AG09309 (cell line): ENCODE measurements around the gene LRPAP1.

Source experiments
- DNase-seq: peaks from one replicate; pipeline ENCODE4 v3.0.0-alpha.2; 2010; ENCODE audit warnings: low read depth
- H3K4me3 ChIP-seq: 2 replicates; pipeline ENCODE4 v1.5.1; 2011; ENCODE audit warnings: mild to moderate bottlenecking, low read depth, low read length, moderate library complexity; ENCODE audit not compliant: control insufficient read depth
- CTCF ChIP-seq: IDR thresholded peaks from 2 replicates; pipeline ENCODE4 v1.5.1; 2011; ENCODE audit warnings: mild to moderate bottlenecking, low read depth, low read length, inconsistent platforms; ENCODE audit not compliant: insufficient read depth, control insufficient read depth; ENCODE audit errors: missing control alignments

LRPAP1 gene

GRCh38 chr4:3520276-3520675 is 11.9 kb downstream of the LRPAP1 start:
- no peak for TF ChIP-seq CTCF
- DNase-seq, result no peak
- H3K4me3 ChIP-seq, result no peak overlapping the region

- no peak for DNase-seq
- no peak for TF ChIP-seq CTCF
- no peak overlapping the region for H3K4me3 ChIP-seq
Observed at GRCh38 chr4:3519468-3520264, 12.6 kb downstream of the LRPAP1 start.

GRCh38 chr4:3518941-3519340 is 13.3 kb downstream of the LRPAP1 start:
- H3K4me3 ChIP-seq, result no peak overlapping the region
- TF ChIP-seq CTCF, result no peak
- DNase-seq, result no peak

GRCh38 chr4:3518511-3518880 is 13.7 kb downstream of the LRPAP1 start:
- DNase-seq, result no peak
- TF ChIP-seq CTCF, result no peak
- H3K4me3 ChIP-seq, result no peak overlapping the region

- H3K4me3 ChIP-seq, result no peak overlapping the region
- no peak for DNase-seq
- TF ChIP-seq CTCF, result no peak
Observed at GRCh38 chr4:3517731-3518510, 14.3 kb downstream of the LRPAP1 start.

GRCh38 chr4:3516836-3517730 is 15.1 kb downstream of the LRPAP1 start:
- TF ChIP-seq CTCF, result no peak
- DNase-seq, result no peak

More at GRCh38 chr4:3516836-3517730, 15.1 kb downstream of the LRPAP1 start:
- no peak overlapping the region for H3K4me3 ChIP-seq
